Dermis blood vessel endothelial cell (primary cell): ENCODE measurements around the gene TINAGL1. TPM values are rescaled to one million over a fixed set of nuclear protein-coding genes. Genes with fewer than 3 reads are reported as not detected.

Source experiments
- DNase-seq: peaks from one replicate; pipeline ENCODE4 v3.0.0; 2010
- total RNA-seq: library from RNA; depleted of rRNA; stranded (reverse); fragments of >200 nt; gene quantifications from 2 replicates; pipeline ENCODE4 v1.2.3, GENCODE V29; 2014

TINAGL1 gene
- total RNA-seq, 1 donor from 2014 or later = 418 TPM

- DNase-seq = no peak
Measured at GRCh38 chr1:31628931-31629556, 52.7 kb downstream of the TINAGL1 start.

- DNase-seq = no peak
Measured at GRCh38 chr1:31632649-31633048, 56.3 kb downstream of the TINAGL1 start.

- peak; percentile 66 for DNase-seq
Measured at GRCh38 chr1:31633117-31633516, 56.8 kb downstream of the TINAGL1 start.

Other genes with a start within 250 kb of the TINAGL1 start
- gene FABP3, start 203.4 kb upstream of the TINAGL1 start, total RNA-seq = 0.51 and 1.1 TPM in 2 replicates
- gene SERINC2, start 163.3 kb upstream of the TINAGL1 start, total RNA-seq = 4.8 and 12.9 TPM in 2 replicates
- 1.2 and 4.6 TPM in 2 replicates for gene HCRTR1, start 41.2 kb downstream of the TINAGL1 start, total RNA-seq
- gene PEF1, start 68.4 kb downstream of the TINAGL1 start, total RNA-seq = 145 and 159 TPM in 2 replicates
- gene COL16A1, start 127.5 kb downstream of the TINAGL1 start, total RNA-seq = 0.51 and 0.65 TPM in 2 replicates
- 0.17 and 0.28 TPM in 2 replicates for gene ADGRB2, start 187.8 kb downstream of the TINAGL1 start, total RNA-seq
- 2.0 and 11.4 TPM in 2 replicates for gene SPOCD1, start 239.5 kb downstream of the TINAGL1 start, total RNA-seq